ENCODE measurements around the gene CHAC1. TPM values are rescaled to one million over a fixed set of nuclear protein-coding genes. Genes with fewer than 3 reads are reported as not detected.

Gene CHAC1
- total RNA-seq, 1 experiment from 2014 or later = 9.5 TPM

- no peak for DNase-seq (ENCODE audit: low read depth)
Observed at GRCh38 chr15:40923551-40923950, 29.7 kb upstream of the CHAC1 start.

DNA sequence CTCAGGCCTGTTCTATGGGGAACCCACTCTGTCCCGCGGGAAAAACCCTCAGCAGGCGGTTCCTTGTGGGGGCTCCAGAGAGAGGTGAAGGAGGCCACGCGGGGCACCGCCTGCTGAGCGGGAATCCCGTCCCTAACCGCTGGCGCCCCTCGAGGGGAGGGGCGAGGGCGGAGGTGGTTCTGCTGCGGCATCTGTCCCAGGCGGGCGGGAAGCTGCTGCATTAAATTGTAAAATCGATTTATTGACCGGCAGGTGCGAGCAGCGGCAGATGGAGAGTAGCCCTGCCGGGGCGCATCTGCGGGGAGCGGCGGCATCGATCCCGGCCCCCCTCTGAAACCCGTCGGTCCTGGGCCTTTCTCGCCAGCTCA, 27.8 kb upstream of the CHAC1 start:
- no peak for DNase-seq (ENCODE audit: low read depth)

DNA sequence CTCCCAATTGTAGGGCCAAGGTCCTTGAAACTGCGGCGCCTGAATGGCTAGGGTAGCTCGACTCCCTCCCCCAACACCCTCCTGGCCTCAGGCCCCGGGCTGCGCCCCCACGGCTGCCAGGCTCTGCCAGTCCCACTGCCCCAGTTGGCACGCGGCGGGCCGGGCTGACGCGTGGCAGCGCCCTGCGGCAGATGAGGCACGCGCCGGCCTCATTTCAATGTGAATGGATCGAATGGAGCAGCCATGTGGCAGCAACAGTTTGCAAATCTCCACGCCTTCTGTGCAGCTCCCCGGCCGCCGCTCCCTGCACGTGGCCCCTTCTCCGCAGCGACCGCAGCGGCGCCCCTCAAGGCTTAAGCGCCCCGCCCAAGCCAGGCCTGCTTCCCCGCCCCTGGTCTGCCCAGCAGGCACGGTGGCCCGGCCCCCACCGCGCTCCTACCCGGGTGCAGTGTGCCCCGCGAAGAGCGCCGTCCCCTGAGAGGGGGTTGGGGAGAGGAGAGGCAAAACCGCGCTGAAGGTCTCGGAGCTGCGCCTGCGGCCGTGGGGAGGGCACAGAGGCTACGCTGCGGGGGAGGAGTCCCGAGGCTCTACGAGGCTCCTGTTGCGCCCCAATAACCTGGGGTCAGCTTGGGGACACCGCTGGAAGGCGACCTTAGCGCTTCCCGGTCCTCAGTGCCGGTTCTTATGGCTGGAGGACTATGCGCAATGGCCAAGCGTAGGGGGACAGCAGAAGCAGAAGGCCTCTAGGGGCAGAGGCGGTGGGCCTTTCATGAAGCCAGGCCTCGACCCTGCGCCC, 27.2 kb upstream of the CHAC1 start:
- peak; percentile 63 for DNase-seq (ENCODE audit: low read depth)

GRCh38 chr15:40926659-40927494, 26.4 kb upstream of the CHAC1 start:
- DNase-seq (ENCODE audit: low read depth) = no peak

GRCh38 chr15:40927495-40927872, 25.8 kb upstream of the CHAC1 start:
- DNase-seq (ENCODE audit: low read depth) = no peak

GRCh38 chr15:40927873-40928806, 25.1 kb upstream of the CHAC1 start:
- DNase-seq (ENCODE audit: low read depth) = no peak

- DNase-seq (ENCODE audit: low read depth) = peak; percentile 73
Observed at GRCh38 chr15:40928821-40929659, 24.2 kb upstream of the CHAC1 start, which contains the start of gene DLL4. TSS of gene DLL4 (plus strand) at chr15:40929340. CDS start at chr15:40929669, 329 bp downstream.

DNA sequence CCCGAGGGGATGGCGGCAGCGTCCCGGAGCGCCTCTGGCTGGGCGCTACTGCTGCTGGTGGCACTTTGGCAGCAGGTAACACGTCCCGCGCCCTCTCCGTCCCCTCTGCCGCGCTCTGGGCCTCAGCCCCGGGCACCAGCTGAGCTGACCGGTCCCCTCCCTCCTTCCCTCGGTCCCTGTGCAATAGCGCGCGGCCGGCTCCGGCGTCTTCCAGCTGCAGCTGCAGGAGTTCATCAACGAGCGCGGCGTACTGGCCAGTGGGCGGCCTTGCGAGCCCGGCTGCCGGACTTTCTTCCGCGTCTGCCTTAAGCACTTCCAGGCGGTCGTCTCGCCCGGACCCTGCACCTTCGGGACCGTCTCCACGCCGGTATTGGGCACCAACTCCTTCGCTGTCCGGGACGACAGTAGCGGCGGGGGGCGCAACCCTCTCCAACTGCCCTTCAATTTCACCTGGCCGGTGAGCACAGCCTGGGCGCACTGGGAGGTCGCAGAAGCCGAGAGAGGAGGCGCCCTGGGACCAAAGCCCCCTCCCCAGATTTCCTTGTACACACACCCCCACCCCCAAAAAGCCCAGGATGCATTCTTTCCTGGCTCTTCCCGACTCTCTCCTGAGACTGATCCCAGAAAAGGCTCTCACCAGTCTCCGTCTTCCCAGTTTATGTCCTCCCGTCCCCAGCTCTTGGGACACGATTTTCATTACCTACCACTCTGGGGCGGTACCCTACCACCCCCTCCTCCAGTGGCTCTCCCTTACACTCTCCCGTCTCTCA, 23.4 kb upstream of the CHAC1 start:
- peak; percentile 67 for DNase-seq (ENCODE audit: low read depth)

- DNase-seq (ENCODE audit: low read depth) = peak; percentile 28
Observed at GRCh38 chr15:40930430-40931299, 22.6 kb upstream of the CHAC1 start.

DNA sequence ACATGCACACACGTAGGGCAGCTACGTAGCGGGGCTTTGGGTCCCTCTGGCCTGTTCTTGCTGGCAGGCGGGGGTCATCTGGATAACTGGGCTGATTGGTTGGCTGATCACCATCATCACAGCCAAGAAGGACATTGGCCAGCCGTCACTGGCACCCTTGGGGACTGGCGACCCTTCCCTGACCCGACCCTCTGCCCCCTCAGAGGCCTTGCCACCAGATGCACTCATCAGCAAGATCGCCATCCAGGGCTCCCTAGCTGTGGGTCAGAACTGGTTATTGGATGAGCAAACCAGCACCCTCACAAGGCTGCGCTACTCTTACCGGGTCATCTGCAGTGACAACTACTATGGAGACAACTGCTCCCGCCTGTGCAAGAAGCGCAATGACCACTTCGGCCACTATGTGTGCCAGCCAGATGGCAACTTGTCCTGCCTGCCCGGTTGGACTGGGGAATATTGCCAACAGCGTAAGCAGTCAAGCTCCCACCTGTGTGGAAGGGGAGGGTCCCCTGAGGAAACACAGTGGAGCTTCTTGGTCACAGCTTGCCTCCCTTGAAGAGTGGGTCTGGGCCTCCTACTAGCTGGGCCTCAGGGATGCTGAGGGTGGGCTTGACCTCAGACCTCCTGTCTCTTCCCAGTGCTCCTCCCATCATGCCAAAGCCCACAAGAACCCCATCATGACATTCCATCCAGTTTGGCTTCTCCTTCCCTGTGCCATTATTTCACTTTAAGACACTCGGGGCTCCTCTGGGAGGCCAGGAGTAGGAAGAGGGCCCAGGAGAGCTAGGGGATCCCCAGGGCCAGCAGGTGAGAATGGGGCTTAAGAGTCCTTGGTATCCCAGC, 21.8 kb upstream of the CHAC1 start:
- no peak for DNase-seq (ENCODE audit: low read depth)

GRCh38 chr15:40932156-40932555, 21.1 kb upstream of the CHAC1 start:
- DNase-seq (ENCODE audit: low read depth) = no peak

- DNase-seq (ENCODE audit: low read depth) = no peak
Observed at GRCh38 chr15:40932649-40933516, 20.4 kb upstream of the CHAC1 start.

GRCh38 chr15:40933517-40933902, 19.8 kb upstream of the CHAC1 start:
- DNase-seq (ENCODE audit: low read depth) = no peak

DNA sequence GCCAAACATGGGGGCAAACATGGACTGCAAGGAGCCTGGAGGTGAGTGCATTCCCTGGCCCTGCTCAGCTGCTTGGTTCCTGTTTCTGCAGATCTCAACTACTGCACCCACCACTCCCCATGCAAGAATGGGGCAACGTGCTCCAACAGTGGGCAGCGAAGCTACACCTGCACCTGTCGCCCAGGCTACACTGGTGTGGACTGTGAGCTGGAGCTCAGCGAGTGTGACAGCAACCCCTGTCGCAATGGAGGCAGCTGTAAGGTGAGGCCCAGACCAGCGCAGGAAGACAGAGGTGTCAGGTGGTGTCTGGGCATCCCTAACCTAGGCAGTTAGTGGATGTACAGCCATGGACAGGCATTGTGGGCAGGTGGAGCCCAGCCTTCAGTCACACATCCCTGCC, 18.8 kb upstream of the CHAC1 start:
- no peak for DNase-seq (ENCODE audit: low read depth)

DNA sequence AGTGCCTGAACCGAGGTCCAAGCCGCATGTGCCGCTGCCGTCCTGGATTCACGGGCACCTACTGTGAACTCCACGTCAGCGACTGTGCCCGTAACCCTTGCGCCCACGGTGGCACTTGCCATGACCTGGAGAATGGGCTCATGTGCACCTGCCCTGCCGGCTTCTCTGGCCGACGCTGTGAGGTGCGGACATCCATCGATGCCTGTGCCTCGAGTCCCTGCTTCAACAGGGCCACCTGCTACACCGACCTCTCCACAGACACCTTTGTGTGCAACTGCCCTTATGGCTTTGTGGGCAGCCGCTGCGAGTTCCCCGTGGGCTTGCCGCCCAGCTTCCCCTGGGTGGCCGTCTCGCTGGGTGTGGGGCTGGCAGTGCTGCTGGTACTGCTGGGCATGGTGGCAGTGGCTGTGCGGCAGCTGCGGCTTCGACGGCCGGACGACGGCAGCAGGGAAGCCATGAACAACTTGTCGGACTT, 17.0 kb upstream of the CHAC1 start:
- DNase-seq (ENCODE audit: low read depth) = no peak

DNA sequence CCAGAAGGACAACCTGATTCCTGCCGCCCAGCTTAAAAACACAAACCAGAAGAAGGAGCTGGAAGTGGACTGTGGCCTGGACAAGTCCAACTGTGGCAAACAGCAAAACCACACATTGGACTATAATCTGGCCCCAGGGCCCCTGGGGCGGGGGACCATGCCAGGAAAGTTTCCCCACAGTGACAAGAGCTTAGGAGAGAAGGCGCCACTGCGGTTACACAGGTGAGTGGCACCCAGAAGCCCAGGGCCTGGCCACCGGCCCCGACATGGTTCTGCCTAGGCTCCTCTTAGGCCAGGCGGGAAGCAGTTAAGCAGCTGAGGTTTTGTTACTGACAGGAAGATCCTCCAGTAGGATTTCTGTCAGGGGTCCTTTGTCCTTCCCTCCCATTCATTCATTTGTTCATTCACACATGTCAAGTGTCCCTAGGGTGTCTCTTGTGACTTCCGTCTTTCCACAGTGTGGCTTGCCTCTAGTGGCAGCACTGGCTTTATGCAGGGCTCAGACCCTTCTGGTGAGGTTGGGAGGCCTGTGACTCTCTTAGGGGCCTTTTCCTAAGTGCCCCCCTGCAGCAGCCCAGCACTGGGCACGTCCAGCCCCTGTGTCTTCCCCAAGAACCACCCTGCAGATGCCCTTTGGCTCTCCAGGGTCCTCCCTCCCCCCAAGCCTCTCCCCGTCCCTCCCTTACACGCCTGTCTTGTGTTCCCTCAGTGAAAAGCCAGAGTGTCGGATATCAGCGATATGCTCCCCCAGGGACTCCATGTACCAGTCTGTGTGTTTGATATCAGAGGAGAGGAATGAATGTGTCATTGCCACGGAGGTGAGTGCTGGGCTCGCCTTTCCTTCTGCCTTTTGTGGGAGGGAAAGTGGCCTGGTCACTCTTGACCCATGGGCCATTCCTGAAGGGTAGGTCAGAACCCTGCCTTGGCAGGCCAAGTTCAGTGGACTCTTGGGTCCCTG, 16.3 kb upstream of the CHAC1 start:
- no peak for DNase-seq (ENCODE audit: low read depth)
